Stimulated activated CD8-positive, alpha-beta memory T cell treated with anti-CD3 and anti-CD28 coated beads, Interleukin-4, amount 100 ng/mL, for 1 hour (primary cell): Measurements from ENCODE around the gene NR2F2.

Experiments
- DNase-seq, 2 donors: peaks; one replicate each; pipeline ENCODE4 v3.0.0-alpha.2; 2020; ENCODE audit warnings: low read depth in 2 of 2, low spot score in 1 of 2

NR2F2 gene

DNA sequence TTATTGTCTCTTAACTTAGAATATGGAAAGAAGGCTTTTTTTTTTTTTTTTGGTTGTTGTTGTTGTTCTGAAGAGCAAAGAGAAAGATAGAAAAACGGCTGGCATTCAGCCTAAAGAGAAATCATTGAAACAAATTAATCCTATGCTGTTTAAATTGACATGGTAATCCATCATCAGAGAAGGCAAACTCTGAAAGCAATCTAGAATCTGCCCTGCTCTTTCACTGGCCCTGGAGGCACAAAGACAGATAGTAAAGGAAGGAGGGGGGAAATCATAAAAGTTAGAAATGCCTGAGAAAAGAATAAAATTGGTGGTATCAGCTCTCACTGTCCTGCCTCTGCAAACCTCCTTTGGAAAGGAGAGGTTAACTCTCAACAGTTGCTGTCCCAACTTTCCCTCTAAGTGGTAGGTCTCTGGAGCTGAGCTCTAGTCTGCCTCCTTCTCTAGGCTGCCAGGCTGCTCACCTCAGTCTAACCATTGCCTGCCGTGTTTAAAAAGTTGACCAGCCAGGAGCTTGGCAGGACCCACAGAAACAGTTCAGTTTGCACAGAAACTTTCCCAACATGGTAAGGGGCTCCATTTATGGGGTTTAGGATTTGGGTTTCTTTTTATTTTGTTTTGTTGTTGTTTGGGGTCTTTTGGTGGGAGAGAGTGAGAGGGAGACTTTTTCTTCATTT lies 13.4 kb upstream of the NR2F2 start:
- no peak for DNase-seq

DNA sequence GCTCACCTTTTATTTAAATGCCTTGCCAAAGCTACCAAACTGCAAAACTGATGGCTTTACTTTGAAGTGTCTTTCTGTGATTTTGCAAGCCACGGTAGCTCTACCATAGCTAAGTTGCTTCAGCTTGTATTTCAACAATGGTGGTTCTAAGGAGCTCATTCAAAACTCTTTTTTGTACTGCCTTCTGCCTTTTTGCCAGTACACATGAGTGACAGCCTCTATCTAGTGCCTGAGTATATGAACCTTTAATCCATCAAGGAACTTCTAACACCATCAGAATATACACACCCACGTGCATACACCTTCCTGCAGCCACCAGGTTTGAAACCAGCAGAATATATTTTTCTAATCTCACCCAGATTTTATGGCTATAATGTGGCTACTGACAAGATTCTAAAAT lies 10.4 kb upstream of the NR2F2 start:
- DNase-seq = no peak

DNA sequence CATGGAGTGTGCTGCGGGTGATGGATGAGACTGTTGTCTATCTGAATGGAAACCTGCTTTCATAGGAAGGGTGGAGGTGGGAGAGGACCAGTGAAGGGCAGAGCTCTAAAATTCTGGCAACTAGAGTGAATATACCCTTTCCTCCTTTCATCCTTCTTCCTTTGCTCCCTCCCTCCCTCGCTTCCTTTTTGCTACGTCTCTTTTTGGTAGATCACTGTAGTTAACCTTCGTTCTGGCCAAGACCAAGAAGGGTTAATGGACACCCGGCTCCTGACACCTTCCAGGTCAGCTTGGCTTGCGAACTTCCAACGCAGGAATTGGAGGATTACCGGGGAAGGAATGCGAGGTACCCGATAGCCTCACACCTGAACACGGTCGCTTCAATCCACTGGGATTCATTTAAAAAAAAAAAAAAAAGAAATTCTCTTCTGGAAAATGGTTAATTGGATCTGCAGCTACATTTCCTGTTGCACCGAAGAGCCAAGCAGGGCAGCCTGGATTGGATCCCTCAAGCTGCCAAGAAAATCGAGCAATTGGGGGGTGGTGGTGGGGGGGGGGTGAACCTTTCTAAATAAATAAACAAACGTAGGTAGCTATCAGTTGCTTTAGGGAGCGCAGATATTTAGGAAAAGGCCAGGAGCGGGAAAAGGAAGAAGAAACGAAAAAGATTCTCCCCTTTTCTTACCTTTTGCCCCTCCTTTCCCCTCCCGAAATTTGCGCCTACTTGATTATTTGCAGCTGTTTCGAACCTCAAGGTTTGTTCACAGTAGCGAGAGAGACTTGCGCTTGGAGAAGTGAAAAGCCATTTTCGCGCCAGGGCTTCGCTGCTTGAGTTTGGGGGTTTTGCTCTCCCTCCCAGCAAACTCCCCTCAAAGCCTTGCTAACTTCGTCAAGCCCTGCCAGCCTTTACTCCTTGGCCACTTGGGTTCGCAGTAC lies 9.5 kb upstream of the NR2F2 start:
- DNase-seq = no peak

DNA sequence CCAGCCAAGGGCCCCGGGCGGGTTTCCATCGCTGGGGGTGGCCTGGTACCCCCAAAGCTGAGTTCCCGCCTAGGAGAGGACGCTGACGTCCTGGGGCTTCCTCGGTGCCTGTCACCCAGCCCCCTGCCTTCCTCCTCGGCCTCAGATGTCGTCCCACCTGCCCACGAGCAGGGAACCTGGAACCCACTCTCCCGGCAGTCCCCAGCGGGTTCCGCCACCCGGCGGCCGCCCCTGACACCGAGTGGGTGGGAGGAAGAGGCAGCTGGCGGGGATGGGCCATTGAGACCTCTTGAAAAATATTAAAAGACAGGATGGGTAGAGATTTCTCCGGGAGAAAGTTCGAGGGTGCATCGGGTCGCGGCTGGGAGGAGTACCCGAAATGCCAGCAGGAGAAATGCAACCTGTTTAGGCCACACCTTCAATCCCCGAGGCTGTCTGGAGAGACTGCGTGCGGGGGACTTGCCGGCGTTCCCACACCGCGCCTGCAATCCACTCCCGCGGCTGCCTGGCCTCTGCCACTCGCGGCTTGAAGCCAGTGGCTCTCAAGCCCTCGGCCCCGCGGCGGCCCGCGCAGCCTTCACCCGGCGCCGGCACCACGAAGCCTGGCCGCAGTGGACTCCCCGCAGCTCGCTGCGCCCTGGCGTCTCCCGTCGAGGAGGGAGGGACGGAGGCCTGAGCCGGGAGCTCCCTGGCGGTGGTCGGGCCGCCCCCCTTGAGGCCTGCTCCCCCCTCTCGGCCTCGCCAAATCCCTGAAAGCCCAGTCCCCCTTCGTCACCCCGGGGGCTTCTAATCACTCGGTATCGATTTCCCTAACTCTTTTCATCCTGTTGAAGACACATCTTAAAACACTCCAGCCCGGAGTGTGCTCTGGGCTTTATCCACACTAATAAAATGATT lies 8.6 kb upstream of the NR2F2 start:
- DNase-seq = no peak

DNA sequence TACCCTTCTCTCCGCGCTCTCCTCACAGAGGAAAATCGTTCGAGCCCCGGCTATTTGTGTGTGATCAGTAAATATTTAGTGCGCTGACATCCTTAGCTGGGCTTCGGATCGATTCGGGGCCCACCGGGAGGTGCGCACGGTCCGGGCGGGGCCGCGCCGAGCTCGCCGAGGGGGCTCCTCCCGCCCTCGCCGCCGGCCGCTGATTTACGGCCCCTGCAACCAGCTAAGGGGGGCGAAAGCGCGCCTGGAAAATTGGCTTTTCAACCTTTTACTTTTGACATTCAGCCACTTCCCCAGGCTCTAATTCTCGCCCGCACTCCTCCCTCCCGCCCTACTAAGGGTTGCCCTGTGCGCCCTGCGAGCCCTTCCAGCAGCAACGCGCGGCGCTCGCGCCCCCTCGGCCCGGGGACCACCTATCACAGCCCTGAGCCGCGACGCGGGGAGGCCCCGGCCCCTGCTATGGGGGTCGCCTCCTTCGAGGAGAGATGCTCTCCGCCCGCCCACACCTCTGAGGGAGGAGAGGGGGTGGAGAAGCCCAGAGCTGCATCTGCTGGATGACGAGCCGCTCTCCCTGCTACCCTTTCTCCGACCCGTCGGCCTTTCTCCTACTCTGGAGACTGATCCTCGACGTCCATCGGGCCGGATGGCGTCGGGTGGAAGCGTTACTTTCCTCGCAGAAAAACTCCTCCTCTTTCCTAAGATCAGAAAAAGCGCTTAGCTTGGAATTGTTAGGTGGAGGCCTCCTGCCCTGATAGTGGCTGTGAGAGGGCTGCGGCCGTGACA lies 7.8 kb upstream of the NR2F2 start:
- no peak for DNase-seq

DNA sequence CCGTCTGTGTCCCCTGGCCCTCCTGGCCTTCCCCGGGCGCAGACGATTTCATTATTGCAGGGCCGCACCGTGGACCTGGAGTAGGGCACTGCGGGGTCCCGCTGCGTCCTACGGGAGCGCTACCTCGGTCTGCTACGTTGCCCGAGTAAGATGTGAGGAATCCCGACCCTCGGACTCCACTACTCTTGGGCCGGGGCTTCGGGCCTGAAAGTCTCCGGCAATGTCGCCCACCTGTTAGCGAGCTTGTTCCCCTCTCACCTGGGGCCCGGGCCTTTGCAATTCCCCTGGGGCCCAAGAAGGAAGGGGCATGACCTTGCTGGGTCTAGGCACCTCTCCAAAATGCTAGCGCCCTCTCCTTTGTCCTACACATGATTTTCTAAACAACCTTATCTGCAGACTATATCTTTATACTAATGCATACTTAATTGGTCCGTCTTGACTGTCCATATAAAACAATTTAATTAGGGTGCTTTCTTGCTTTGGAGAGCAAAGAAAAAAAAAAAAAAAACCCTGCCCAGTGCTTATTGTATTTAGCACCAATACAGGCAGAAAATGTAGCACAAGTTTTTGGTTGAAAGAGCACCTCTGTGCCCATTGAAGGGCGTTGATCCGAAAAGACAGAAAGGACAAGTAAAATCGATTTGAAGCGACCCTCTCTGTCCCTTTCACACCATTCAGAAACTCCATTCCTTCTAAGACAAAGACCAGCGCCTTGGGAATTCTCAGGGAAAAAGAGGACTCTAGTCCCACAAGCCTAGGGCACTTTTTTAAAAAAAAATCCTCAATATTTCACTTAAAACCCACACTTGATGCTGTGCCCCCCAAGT lies 7.0 kb upstream of the NR2F2 start:
- DNase-seq = no peak

DNA sequence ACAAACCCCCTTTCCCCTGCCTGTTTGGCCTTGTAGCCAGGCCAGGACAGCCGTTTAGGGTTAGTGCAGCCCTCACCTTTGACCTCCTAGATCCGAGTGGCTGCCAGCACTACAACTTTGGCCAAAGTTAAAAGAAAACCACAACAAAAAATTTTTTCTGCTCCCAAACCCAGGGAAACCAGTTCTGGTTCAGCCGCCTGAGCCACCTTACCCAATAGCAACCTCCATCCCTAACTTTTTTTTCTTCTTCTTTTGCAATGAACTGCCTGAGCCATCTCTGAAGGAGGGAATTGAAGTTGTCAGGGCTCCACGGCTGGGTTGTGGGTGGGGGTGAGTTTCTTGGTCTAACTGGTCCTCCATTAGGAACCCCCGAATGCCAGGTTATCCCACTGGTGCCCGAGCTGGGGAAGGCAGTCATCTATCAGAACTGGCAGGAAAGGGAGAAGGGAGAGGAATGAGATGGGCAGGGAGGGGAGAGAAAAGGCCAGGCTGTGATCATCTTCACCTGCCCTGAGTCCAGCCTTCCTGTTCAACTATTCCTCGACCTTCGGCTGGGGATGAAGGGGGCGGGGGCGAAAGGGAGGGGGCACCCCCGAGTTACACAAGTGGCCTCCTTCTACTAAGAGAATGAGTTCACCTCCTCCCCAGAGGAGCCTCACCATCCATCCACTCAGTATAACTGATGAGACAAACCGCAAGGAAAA lies 6.2 kb upstream of the NR2F2 start:
- no peak for DNase-seq

DNA sequence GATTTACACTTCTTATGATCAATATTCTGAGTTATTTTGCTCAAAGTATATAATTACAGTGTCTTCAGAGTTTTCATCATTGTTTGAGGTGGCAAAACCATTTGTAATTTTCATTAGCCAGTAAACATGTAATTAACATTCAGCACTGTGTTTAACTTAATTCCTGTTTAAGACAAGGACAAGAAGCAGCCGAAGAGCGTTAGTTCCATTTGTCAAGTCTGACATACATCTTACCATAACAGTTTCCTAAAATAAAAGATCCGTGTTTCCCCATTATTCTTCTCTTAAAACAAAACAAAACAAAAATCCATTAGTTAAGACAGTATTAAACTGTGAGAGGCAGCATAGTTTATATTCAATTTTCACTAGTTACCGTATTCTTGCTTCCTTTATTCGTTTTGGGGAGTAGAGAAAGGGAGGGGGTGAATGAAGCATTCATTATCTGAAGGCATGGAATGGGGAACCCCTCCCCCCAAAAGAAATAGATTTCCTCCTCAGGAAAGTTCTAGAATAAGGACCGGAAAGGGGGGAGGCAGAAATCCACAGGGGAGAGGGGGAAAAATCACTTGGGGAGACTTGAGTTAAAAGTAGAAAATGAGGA lies 5.5 kb upstream of the NR2F2 start:
- DNase-seq = no peak

DNA sequence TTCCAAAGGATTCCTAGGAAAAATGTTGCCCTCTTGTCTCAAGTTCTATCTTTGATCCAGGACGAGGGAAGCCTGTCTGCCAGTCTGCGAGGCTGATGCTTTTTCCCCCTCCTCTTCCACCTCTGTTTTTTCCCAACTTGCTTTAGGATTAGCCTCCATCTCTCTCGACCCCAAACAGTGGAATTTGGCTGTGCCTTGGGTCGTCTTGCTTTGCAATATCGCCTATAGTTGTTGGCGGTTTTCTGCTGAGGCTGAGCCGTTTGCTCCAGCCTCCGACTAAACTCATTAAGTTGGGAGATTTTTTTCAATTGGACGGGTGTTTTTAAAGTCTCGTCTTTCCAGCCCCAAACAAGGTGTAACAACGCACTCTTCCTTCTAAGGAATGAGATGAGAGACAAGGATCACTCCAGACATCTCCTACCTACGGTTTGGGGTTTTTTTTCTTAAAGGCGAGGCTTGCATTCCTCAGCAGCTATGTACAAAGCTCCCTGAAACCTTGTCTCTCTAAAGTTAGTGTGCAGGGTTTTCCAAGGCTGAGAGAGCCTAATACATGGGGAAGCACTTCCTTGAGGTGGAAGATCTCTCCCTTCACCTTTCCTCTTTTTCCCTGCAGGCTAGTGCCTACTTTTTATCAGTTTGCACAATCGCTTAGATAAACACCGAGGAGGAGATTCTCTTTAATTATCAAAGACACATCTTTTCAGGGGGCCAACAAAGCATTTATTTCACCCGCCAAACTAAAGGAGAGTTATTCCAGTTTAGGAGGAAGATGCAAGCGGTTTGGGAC lies 4.8 kb upstream of the NR2F2 start:
- DNase-seq = no peak

DNA sequence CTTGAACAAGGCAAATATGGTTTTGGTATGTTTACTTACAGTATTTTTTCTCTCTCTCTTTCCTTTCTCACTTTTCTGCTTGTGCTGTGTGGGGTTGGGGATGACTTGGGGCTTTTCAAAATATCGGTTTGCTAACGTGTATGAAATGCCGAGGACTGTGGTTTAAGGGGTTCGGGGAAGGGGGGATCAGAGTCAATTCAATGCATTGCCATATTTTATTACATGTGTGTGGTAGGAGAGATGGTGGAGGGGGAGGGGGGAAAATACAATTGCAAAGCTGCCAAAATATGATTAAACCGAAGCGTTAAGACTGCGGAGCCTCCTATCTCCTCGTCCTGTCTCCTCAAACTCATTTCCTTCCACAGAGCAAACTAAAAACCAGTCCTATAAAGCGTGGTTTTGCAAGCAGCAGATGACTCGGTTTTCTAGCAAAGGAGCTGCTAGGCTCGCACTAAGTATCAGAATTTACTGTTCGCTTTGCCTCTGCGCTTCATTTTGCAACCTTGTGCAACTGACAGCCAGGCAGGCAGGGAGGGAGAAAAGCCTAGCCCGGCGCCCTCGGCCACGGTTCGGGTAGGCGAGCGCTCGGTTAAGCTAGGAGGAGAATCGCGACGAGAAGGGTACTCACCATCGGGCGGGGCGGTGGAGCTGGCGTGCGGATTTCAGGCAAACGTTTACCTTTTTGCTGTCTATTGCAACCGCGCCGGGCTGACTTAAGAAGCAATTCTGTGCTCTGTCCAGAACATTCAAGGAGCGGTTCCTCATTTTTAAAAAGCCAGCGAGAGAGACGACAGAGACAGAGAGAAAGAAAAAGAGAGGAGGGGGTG lies 4.0 kb upstream of the NR2F2 start:
- no peak for DNase-seq

DNA sequence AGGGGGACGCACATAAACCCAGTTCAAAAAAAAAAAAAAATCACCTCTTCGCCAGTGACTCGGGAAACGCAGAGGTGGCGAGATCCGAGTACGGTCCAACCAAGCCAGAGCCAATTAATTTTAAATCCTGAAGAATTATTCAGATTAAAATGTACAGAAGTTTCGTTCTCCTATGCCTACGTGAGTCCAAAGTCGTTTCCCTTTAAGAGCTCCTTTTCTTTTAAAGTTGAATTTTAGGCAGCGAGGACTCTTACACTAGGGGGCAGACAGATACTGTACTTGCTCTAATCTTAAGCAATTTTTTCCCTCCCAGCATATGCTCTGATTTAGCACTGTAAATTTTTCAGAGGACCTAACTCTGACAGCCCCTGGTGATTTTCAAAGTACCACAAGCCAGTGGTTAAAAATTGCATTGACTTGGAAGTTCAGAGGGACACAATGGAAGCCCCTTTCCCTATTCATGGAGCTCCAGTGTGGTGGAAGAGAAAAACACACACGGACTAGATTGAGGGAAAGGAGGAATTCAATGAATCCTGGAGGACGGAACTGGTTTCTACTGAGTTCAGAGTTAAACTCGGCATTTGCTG lies 3.3 kb upstream of the NR2F2 start:
- no peak for DNase-seq

DNA sequence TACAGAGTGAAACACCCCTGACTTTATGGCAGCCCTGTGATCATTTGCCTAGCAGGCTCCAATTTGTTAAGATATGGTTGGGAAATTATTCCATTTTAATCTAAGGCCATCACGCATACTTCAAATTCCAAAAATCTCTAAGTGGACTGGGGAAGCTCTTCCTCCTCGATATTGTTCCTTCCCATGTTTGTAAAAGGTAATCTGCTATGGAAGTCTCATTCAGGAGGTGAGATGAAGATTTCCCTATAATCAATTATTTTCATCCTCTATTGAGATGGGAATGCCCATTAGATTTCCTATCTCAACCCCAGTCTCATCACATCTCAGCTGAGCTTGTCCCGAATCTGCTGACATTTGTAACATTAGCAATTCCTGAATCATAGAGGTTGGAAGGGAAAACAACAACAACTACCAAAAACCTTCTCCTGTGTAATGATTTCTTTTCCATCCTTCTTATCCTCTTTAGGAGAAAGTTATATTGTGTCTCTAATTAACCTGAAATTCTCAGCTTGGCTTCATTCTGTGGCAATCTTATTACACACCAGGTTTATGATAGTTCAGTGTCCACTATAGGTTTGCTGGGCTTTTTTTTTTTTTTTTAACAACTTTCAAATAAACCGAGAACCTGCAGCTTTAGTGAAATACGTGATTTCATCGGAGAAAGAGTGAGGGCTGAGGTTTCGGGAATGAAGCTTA lies 2.2 kb upstream of the NR2F2 start:
- DNase-seq = no peak

DNA sequence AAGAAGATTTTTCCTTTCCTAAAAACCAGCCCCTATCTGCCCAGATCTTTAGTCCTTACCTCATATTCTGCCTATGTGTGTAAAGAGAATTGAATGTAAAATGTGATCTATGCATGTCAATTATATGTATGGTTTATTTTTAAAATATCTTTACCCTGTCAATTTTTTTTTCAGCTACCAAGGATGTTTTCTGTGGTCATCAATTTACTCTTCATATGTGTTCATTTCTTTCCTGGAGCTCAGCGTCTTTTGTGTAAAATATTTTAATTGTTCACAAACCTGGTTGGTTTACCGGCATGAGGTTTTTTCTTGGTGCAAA lies 1.7 kb upstream of the NR2F2 start:
- DNase-seq = no peak

DNA sequence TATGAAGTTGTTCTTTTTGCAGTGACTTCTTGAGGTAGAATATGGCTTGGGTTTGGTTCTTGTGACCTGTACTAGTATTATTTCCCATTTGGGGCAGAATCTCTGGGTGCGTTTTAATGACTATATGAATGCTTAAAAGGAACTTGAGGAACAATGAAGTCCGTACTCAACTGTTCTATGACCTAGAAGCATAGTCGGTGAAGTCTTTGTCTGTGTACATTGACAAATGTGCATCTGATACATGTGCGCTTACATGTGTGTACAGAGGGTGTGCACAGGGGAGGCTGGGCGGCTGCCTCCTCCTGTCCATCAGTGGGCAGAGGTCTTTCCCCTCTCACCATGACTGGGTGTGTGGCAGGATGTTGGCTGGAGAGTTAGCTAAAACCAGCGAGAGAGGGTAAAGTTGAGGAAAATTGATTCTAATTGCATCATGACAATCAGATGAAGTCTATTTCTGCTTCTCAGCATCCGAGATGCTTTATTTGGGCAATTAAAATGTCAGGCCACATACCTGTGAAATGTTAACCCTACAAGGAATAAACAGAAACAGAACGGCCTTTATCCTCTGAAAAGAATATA lies 1.0 kb upstream of the NR2F2 start:
- no peak for DNase-seq

DNA sequence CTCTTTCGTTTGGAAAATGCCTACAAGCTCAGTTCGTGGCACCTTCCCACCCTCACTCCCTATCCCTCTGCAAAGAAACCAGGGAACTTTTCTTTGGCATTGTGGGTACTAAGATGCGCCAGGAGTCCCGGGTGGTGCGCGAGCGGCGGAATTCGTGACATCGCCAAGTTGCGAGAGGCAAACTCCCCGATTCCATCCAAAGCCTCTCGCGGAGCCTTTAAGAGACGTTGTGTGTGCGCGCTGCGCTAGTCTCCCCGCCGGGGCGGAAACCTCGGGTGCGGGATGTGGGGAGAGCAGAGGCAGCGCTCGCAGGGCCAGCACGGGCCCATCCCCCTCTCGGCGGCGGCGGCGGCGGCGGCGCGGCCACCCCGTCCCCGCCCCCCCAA lies 443 bp upstream of the NR2F2 start:
- no peak for DNase-seq
